GM10266 (cell line): Measurements from ENCODE around the gene PFN3.

Experiments used
- DNase-seq: peaks from one replicate; pipeline ENCODE4 v3.0.0; 2012; ENCODE audit errors: extremely low spot score
- CTCF ChIP-seq: IDR thresholded peaks from 2 replicates; pipeline ENCODE4 v1.5.1; 2012; ENCODE audit warnings: mild to moderate bottlenecking, low read depth; ENCODE audit not compliant: control insufficient read depth, insufficient read depth; ENCODE audit errors: missing control alignments

PFN3 gene

GRCh38 chr5:177446200-177447065 is 46.0 kb upstream of the PFN3 start, which contains the start of gene PRR7:
PRR7 (plus strand) TSS chr5:177446814; CDS start chr5:177455068, 8,254 bp downstream.
- DNase-seq: peak; percentile 91
- TF ChIP-seq CTCF: peak; percentile 36

- DNase-seq: no peak
- TF ChIP-seq CTCF: no peak
Measured at GRCh38 chr5:177445917-177446199, 45.4 kb upstream of the PFN3 start.

- no peak for DNase-seq
- TF ChIP-seq CTCF: no peak
Measured at GRCh38 chr5:177445052-177445916, 44.8 kb upstream of the PFN3 start.

GRCh38 chr5:177444106-177445051 is 43.9 kb upstream of the PFN3 start:
- DNase-seq: peak; percentile 61
- TF ChIP-seq CTCF: no peak

- TF ChIP-seq CTCF: no peak
- no peak for DNase-seq
Measured at GRCh38 chr5:177443144-177443983, 42.9 kb upstream of the PFN3 start.
